ENCODE data around the gene RALBP1.
A peak's percentile ranks its signal among the peaks of the same experiment; 100 is the strongest.

RALBP1 gene

DNA sequence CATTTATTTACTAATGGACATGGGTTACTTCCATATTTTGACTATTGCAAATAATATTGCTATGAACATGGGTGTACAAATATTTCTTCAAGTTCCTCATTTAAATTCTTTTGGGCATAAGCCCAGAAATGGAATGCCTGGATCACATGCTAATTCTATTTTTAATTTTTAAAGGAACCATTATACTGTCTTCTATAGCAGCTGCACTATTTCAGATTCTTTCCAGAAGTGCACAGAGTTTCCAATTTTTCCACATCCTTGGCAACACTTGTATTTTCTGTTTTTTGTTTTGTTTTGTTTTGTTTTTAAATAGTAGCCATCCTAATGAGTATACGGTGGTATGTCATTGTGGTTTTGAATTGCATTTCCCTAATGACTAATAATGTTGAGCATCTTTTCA, 8.5 kb upstream of the RALBP1 start (continued):
- TF ChIP-seq, protein P1, sequence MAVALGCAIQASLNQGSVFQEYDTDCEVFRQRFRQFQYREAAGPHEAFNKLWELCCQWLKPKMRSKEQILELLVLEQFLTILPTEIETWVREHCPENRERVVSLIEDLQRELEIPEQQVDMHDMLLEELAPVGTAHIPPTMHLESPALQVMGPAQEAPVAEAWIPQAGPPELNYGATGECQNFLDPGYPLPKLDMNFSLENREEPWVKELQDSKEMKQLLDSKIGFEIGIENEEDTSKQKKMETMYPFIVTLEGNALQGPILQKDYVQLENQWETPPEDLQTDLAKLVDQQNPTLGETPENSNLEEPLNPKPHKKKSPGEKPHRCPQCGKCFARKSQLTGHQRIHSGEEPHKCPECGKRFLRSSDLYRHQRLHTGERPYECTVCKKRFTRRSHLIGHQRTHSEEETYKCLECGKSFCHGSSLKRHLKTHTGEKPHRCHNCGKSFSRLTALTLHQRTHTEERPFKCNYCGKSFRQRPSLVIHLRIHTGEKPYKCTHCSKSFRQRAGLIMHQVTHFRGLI (tag by site-specific recombination; IDR thresholded peaks at IDR 0.05) = no peak
- no peak for TF ChIP-seq ZNF426 (tag by site-specific recombination; IDR thresholded peaks at IDR 0.05)
- no peak for TF ChIP-seq ZNF37A (tag by site-specific recombination; IDR thresholded peaks at IDR 0.05)
- TF ChIP-seq ZNF24 (tag by site-specific recombination; IDR thresholded peaks at IDR 0.05) = no peak
- TF ChIP-seq ZNF654 (tag by site-specific recombination; IDR thresholded peaks at IDR 0.05; ENCODE audit: low read depth) = no peak
- no peak for TF ChIP-seq GFI1B (tag by site-specific recombination; IDR thresholded peaks at IDR 0.05)
- no peak for TF ChIP-seq EGR2 (tag by site-specific recombination; IDR thresholded peaks at IDR 0.05; ENCODE audit: low read depth)
- no peak for TF ChIP-seq BCL11A (tag by site-specific recombination; IDR thresholded peaks at IDR 0.05; ENCODE audit: low read depth)
- TF ChIP-seq ZNF830 (tag by site-specific recombination; IDR thresholded peaks at IDR 0.05; ENCODE audit: low read depth) = no peak
- no peak for TF ChIP-seq ZNF660 (tag by site-specific recombination; IDR thresholded peaks at IDR 0.05)
- TF ChIP-seq ZNF146 (tag by site-specific recombination; IDR thresholded peaks at IDR 0.05) = no peak
- TF ChIP-seq FEZF1 (tag by site-specific recombination; IDR thresholded peaks at IDR 0.05) = no peak

DNA sequence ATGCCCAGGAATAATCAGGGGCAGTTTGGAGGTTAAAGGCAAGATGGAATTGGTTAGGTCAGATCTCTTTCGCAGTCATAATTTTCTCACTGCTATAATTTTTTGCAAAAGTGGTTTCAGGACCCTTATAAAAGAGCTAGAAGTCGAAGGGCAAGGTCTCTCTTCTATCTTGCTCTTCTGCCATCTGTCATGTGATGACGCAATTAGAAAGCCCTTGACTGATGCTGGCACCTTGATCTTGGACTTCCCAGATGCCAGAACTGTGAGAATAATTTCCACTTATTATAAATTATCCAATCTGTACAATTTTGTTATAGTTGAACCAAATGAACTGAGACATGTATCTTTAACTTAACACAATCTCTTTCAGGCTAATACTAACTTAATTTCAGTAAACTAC, 6.3 kb upstream of the RALBP1 start:
- POLR2A ChIA-PET = no interaction called here
- CTCF ChIA-PET = no interaction called here
- H3K36me3 ChIP-seq (ENCODE audit: control insufficient read depth in 2 of 2, insufficient read depth in 1 of 2, low read length in 2 of 2) = no peaks in the 10 kb centered on the region

DNA sequence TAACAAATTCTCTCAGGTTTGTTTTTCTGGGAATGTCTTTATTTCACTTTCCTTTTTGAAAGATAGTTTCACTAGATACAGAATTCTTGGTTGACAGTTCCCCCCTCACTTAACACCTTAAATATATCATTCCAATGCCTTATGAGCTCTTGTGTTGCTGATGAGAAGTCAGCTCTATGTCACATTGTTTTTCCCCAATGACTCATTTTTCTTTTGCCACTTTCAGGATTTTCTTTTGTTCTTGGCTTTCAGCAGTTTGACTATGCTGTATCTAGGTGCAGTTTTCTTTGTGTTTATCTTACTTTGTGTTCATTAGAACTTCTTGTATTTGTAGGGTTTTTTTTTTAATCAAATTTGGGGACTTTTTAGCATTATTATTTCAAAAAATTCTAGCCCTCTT, 5.6 kb upstream of the RALBP1 start:
- no peaks in the 10 kb centered on the region for H3K9me3 ChIP-seq (ENCODE audit: control insufficient read depth, insufficient read depth, low read depth, low read length)
- ChIA-PET POLR2A (no interaction called here), CTCF (interaction anchor here (0.6 kb wide), 1 partner anchor 185 kb away, joined by 4 read pairs; no protein-coding TSS in a partner anchor)
- H3K36me3 ChIP-seq (ENCODE audit: control insufficient read depth in 2 of 2, insufficient read depth in 1 of 2, low read length in 2 of 2) = no peaks in the 10 kb centered on the region
- no peak overlapping the region for H3K27ac ChIP-seq (ENCODE audit: extremely low read depth, low read depth, low read length)
- no peak overlapping the region for H3K4me3 ChIP-seq (ENCODE audit: low read depth, low read length)
- peaks cover 4% of the 10 kb centered on the region; the same call in 1 of the 2 replicates for H3K4me1 ChIP-seq (ENCODE audit: control insufficient read depth, insufficient read depth, low read length)
- no peak for TF ChIP-seq ZNF155 (tag by site-specific recombination; IDR thresholded peaks at IDR 0.05)
- peak; percentile 19 for TF ChIP-seq SETDB1 (IDR thresholded peaks at IDR 0.05; ENCODE audit: insufficient read length, low read length)
- peak; percentile 26; the same call in 1 of the 2 replicates for TF ChIP-seq PRDM1 (tag by site-specific recombination; IDR thresholded peaks at IDR 0.05)

More for the DNA sequence above, 6.3 kb upstream of the RALBP1 start:
- TF ChIP-seq ZNF830 (tag by site-specific recombination; IDR thresholded peaks at IDR 0.05; ENCODE audit: low read depth) (no peak), GLI4 (tag by site-specific recombination; IDR thresholded peaks at IDR 0.05) (no peak), ZNF184 (tag by site-specific recombination; IDR thresholded peaks at IDR 0.05) (no peak), ZNF138 (tag by site-specific recombination; IDR thresholded peaks at IDR 0.05; ENCODE audit: borderline replicate concordance) (no peak), ZNF248 (tag by site-specific recombination; IDR thresholded peaks at IDR 0.05) (no peak), ZNF529 (tag by site-specific recombination; IDR thresholded peaks at IDR 0.05; ENCODE audit: insufficient replicate concordance) (no peak), MZF1 (tag by site-specific recombination; IDR thresholded peaks at IDR 0.05; ENCODE audit: borderline replicate concordance) (no peak)
- TF ChIP-seq, protein P2, sequence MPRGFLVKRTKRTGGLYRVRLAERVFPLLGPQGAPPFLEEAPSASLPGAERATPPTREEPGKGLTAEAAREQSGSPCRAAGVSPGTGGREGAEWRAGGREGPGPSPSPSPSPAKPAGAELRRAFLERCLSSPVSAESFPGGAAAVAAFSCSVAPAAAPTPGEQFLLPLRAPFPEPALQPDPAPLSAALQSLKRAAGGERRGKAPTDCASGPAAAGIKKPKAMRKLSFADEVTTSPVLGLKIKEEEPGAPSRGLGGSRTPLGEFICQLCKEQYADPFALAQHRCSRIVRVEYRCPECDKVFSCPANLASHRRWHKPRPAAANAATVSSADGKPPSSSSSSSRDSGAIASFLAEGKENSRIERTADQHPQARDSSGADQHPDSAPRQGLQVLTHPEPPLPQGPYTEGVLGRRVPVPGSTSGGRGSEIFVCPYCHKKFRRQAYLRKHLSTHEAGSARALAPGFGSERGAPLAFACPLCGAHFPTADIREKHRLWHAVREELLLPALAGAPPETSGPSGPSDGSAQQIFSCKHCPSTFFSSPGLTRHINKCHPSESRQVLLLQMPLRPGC (tag by site-specific recombination; IDR thresholded peaks at IDR 0.05) = no peak
- Histone ChIP-seq H3K27ac (ENCODE audit: extremely low read depth, low read depth, low read length) (no peak overlapping the region), H3K4me1 (ENCODE audit: control insufficient read depth, insufficient read depth, low read length) (no peaks in the 10 kb centered on the region), H3K9me3 (ENCODE audit: control insufficient read depth, insufficient read depth, low read depth, low read length) (no peaks in the 10 kb centered on the region), H3K4me3 (ENCODE audit: low read depth, low read length) (no peak overlapping the region)

Data from HEK293 (cell line).